Measurements from ENCODE around the gene TMPRSS11D. TPM values are rescaled to one million over a fixed set of nuclear protein-coding genes. Genes with fewer than 3 reads are reported as not detected.

TMPRSS11D gene
- total RNA-seq, 1 experiment from 2014 or later = not detected

- Histone ChIP-seq H3K4me1 (ENCODE audit: insufficient read depth, low read length) (no peaks in the 10 kb centered on the region), H4K5ac (ENCODE audit: insufficient read length, low read depth, low read length) (no peak overlapping the region), H3K14ac (ENCODE audit: insufficient read depth, low read length) (no peak overlapping the region), H3K79me1 (ENCODE audit: insufficient read depth, low read depth, low read length, poor library complexity, severe bottlenecking) (no peaks in the 10 kb centered on the region), H2AFZ (ENCODE audit: low read length) (no peak overlapping the region), H4K20me1 (ENCODE audit: control insufficient read depth, insufficient read depth, insufficient read length) (no peaks in the 10 kb centered on the region), H3K79me2 (ENCODE audit: insufficient read depth, low read length) (no peaks in the 10 kb centered on the region), H4K91ac (ENCODE audit: insufficient read length, low read depth, low read length) (no peak overlapping the region), H3K27ac (ENCODE audit: insufficient read length, low read depth, low read length) (no peak overlapping the region), H3K4me2 (ENCODE audit: insufficient read depth, insufficient read length, low read length) (no peak overlapping the region), H3K9ac (ENCODE audit: extremely low read depth, insufficient read length, low read length) (no peak overlapping the region), H2BK5ac (ENCODE audit: insufficient read length, low read length) (no peak overlapping the region), H3K56ac (ENCODE audit: insufficient read length, low read depth, low read length) (no peak overlapping the region), H2BK15ac (ENCODE audit: low read depth, low read length) (no peak overlapping the region), H2BK20ac (ENCODE audit: low read depth, low read length, poor library complexity, severe bottlenecking) (no peak overlapping the region), H3K9me3 (ENCODE audit: control insufficient read depth, low read depth, low read length) (no peaks in the 10 kb centered on the region), H3K27me3 (ENCODE audit: insufficient read depth, low read length) (no peaks in the 10 kb centered on the region), H3K4ac (ENCODE audit: low read depth, low read length) (no peak overlapping the region), H2BK120ac (ENCODE audit: low read depth, low read length, poor library complexity, severe bottlenecking) (no peak overlapping the region), H3T11ph (ENCODE audit: low read length) (no peak overlapping the region), H3K23ac (ENCODE audit: insufficient read length, low read depth, low read length) (no peak overlapping the region), H4K8ac (replicated peaks; ENCODE audit: insufficient read length, low read depth, low read length) (no peak overlapping the region), H3K18ac (ENCODE audit: insufficient read length, low read depth, low read length) (no peak overlapping the region), H2BK12ac (ENCODE audit: insufficient read length, low read depth, low read length) (no peak overlapping the region), H3K23me2 (ENCODE audit: insufficient read length, low read depth, low read length, poor library complexity, severe bottlenecking) (no peaks in the 10 kb centered on the region), H2AK5ac (ENCODE audit: insufficient read length, low read length) (no peak overlapping the region)
- Mint-ChIP-seq H3K27me3 (ENCODE audit: low read depth) (no peaks in the 10 kb centered on the region), H3K27ac (no peak overlapping the region), H3K4me3 (no peak overlapping the region), H3K36me3 (ENCODE audit: insufficient read depth in 1 of 3, low read depth in 3 of 3) (no peaks in the 10 kb centered on the region), H3K9me3 (no peaks in the 10 kb centered on the region), H3K4me1 (0 out of 4 replicates have a peak, but pooled peaks cover 0 to 3% of the 10 kb centered on the region in 2 experiments)
- no peak for TF ChIP-seq CTCF (conservative IDR thresholded peaks at IDR 0.05)
- no peak for DNase-seq
- WGBS (ENCODE audit: extremely low coverage, insufficient read length, low lambda C conversion rate) = no CpG with 5 or more reads among the region's 6 CpGs
Measured at GRCh38 chr4:67861513-67861912, 22.3 kb downstream of the TMPRSS11D start.

All from H9 (cell line).